Skeletal muscle tissue (tissue), 5 donors: ENCODE measurements around the gene TPTE. TPM values are rescaled to one million over a fixed set of nuclear protein-coding genes. Genes with fewer than 3 reads are reported as not detected.
"Not testable (repeated sequence)": the region's sequence is repeated elsewhere in the genome, so short reads cannot be mapped to it uniquely, and the experiment has no call there.

Source experiments
- H3K27ac ChIP-seq: one replicate; pipeline ENCODE4 v1.7.0; 2013; ENCODE audit warnings: mild to moderate bottlenecking, low read depth, low read length, inconsistent platforms
- H3K27me3 ChIP-seq, 3 donors: one replicate each; pipeline ENCODE4 v1.7.0; 2013; ENCODE audit warnings: low read length in 3 of 3; ENCODE audit not compliant: control insufficient read depth in 3 of 3, insufficient read depth in 3 of 3
- H3K36me3 ChIP-seq, 3 donors: one replicate each; pipeline ENCODE4 v1.7.0; 2013; ENCODE audit warnings: low read length in 3 of 3; ENCODE audit not compliant: control insufficient read depth in 3 of 3, insufficient read depth in 3 of 3
- H3K4me1 ChIP-seq, 3 donors: one replicate each; pipeline ENCODE4 v1.7.0; 2013; ENCODE audit warnings: low read length in 3 of 3, mild to moderate bottlenecking in 3 of 3; ENCODE audit not compliant: control insufficient read depth in 3 of 3, insufficient read depth in 3 of 3
- H3K4me3 ChIP-seq, 3 donors: one replicate each; pipeline ENCODE4 v1.7.0; 2013; ENCODE audit warnings: low read length in 3 of 3
- H3K9ac ChIP-seq, 3 donors: one replicate each; pipeline ENCODE4 v1.7.0; 2013; ENCODE audit warnings: low read length in 3 of 3, mild to moderate bottlenecking in 3 of 3, moderate library complexity in 2 of 3, low read depth in 1 of 3
- H3K9me3 ChIP-seq, 3 donors: one replicate each; pipeline ENCODE4 v1.7.0; 2013; ENCODE audit warnings: low read length in 3 of 3; ENCODE audit not compliant: control insufficient read depth in 3 of 3
- small RNA-seq: library from RNA; depleted of rRNA; stranded (forward); fragments of <200 nt; gene quantifications from one replicate; pipeline ENCODE3, GENCODE V24; 2014
- total RNA-seq: library from RNA; depleted of rRNA; stranded (reverse); fragments of >200 nt; gene quantifications from one replicate; pipeline ENCODE4 v1.2.3, GENCODE V29; 2014
- donor health status: Osteomylitis.

The TPTE gene
- total RNA-seq, 1 donor from 2014 or later, result not detected

DNA sequence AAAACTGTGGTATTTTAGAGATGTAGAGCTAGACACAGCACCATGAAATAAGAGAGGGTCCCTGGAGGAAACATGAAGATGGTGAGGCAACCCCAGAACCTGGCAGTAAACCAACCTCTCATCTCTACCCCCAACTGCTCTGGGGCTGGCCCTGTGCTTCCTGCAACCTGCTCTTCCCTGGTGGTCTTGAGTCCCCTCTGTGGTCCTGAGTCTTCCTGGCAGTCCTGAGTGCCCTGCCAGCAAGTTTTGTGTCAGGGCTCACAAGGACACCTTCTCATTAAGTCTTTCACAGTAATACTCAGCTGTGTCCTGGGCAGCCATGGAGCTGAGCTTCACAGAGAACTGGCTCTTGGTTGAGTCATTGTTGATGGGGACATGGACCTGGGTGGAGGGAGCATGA lies 118.4 kb downstream of the TPTE start:
- H3K27me3 ChIP-seq, H3K9ac ChIP-seq, H3K27ac ChIP-seq, H3K36me3 ChIP-seq, H3K4me1 ChIP-seq: not testable (repeated sequence)
- Histone ChIP-seq H3K9me3 (peaks cover 3 to 11% (median 5%) of the 10 kb centered on the region in 3 donors), H3K4me3 (peak overlapping the region in 1 of 3 donors; percentile 1)

DNA sequence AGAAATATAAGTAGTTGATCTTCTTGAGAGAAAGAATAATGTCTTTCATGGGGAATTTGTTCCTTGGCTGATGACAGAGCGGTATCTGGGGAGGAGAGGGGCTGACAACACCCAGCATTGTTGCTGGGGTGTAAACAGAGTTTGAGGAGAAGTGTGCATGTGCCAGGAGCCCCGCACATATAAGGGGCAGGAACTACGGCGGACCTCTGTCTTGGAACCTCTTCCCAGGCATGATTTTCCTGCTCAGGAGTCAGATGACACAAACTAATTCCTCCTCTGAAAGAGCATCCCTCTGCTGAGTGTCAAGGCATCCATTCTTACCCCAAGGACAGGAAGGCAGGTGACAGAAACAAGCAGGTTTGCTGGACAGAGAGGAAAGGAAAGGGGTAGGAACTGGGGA lies 119.1 kb downstream of the TPTE start:
- Histone ChIP-seq H3K36me3 (no peaks in the 10 kb centered on the region), H3K4me3 (no peak overlapping the region), H3K27ac (no peak overlapping the region), H3K4me1 (no peaks in the 10 kb centered on the region), H3K9ac (no peak overlapping the region), H3K27me3 (no peaks in the 10 kb centered on the region), H3K9me3 (peaks cover 3 to 11% (median 5%) of the 10 kb centered on the region in 3 donors)

DNA sequence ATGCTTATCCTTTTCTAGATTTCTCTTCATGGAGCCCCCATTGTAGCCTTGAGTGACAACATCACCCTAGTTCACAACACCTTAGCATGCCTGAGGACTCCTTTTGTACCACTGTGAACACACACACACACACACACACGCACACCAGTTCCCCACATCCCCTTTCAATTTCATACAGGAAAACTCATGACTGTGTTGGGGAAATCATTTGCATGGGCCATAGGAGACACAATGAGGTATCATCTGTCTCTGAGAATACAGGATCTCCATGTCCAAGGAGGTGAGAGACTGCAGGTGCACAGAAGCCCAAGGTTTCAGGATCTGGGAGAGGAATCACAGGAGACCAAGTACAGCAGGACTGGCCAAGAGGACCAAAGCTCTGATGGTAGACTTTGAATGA lies 119.7 kb downstream of the TPTE start:
- Histone ChIP-seq H3K9ac (no peak overlapping the region), H3K27ac (no peak overlapping the region), H3K27me3 (no peaks in the 10 kb centered on the region), H3K36me3 (no peaks in the 10 kb centered on the region), H3K4me1 (no peaks in the 10 kb centered on the region), H3K4me3 (no peak overlapping the region), H3K9me3 (peaks cover 3 to 14% (median 5%) of the 10 kb centered on the region in 3 donors)

DNA sequence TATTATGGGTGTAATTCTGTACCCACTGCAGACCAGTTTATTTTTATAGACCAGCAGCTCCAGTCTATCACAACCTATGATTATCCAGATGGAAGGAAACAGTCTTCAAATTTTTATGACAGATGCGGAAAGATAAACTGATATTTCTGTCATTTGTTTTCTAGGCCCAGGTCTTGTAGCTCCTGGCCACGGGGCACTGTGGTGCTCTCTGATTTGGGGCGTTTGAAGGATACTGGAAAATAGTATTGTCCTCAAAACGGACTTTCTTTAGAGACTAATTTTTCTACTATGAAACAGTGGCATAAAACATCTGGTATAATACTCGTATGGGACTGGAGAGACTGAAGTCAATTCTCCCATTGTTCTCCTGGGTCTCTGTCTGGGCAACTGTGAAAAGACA lies 124.3 kb downstream of the TPTE start:
- H3K4me1 ChIP-seq, H3K36me3 ChIP-seq, H3K4me3 ChIP-seq, H3K27ac ChIP-seq, H3K9ac ChIP-seq, H3K27me3 ChIP-seq: not testable (repeated sequence)
- H3K9me3 ChIP-seq, result peaks cover 3 to 22% (median 3%) of the 10 kb centered on the region in 3 donors

DNA sequence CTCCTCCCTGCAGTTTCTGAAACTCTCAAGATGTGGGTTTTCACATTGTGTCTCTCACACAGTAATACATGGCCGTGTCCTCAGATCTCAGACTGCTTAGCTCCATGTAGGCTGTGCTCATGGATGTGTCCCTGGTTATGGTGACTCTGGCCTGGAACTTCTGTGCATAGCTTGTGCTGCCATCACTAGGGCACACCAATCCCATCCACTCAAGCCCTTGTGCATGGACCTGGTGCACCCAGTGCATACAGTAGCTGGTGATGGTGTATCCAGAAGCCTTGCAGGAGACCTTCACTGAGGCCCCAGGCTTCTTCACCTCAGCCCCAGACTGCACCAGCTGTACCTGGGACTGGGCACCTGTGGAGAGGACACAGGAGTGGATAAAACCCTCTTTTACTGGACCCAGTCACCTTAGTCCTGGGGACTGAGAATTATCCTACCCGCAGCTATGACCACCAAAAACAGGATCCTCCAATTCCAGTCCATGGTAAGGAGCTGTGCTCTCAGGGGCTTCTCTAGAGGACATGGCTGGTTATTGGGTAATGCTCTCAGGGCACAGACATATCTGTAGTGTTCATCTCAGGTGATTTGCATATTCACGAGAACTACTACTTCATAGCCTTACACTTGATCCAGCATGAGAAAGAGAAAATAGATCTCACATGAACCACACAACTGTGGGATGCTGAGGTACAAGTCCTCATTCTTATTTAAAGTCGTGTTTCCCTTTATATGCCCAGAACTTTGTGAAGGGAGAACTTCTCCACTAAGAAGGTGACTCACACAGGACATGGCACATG lies 128.2 kb downstream of the TPTE start:
- not testable (repeated sequence) for H3K27ac ChIP-seq, H3K4me1 ChIP-seq, H3K9ac ChIP-seq, H3K36me3 ChIP-seq, H3K4me3 ChIP-seq, H3K27me3 ChIP-seq
- H3K9me3 ChIP-seq, result peaks cover 0 to 14% (median 3%) of the 10 kb centered on the region in 3 donors

DNA sequence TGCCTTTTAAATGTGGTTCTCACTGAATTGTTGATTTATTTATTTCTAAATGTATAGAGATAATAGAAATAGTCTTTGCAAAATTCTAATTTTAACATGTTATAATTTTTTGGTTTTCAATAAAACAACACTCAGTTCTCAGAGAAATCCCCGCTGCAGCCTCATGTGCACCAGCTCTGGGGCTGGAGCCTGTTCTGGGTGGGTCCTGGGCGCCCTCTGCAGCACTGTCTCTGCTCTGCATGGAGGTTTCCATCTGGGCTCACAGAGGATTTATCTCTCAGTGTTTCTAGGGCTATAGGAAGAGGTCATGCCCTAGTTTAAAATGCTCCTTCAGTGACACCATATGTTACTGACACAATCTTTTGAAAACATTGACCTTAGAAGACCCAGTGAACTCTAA lies 128.9 kb downstream of the TPTE start:
- not testable (repeated sequence) for H3K27ac ChIP-seq, H3K4me3 ChIP-seq, H3K27me3 ChIP-seq, H3K36me3 ChIP-seq, H3K4me1 ChIP-seq, H3K9ac ChIP-seq
- peaks cover 0 to 14% (median 3%) of the 10 kb centered on the region in 3 donors for H3K9me3 ChIP-seq

Small RNA genes within 50 kb of the gene (small RNA-seq; reads per million reads assigned to genes)
- gene CYCSP41, result not detected
